ENCODE measurements around the gene NEDD4. TPM values are rescaled to one million over a fixed set of nuclear protein-coding genes. Genes with fewer than 3 reads are reported as not detected.

NEDD4 gene
- polyA plus RNA-seq, 1 experiment = 13.3 TPM

GRCh38 chr15:55784286-55784685, 209.1 kb downstream of the NEDD4 start:
- no peak overlapping the region for H3K4me3 ChIP-seq (ENCODE audit: low read depth, low read length)
- ChIA-PET CTCF (interaction anchor here (8.6 kb wide), 1 partner anchor 10 kb away, joined by 64 read pairs; no protein-coding TSS in a partner anchor), POLR2A (interaction anchor here (0.6 kb wide), 1 partner anchor 51 kb away, joined by 3 read pairs; no protein-coding TSS in a partner anchor)
- no peak for DNase-seq (ENCODE audit: low read depth)
- H3K27me3 ChIP-seq (ENCODE audit: control insufficient read depth, insufficient read depth, low read length) = 0 out of 2 replicates have a peak, but pooled peaks cover 2% of the 10 kb centered on the region
- no peaks in the 10 kb centered on the region for H3K36me3 ChIP-seq (ENCODE audit: control insufficient read depth, insufficient read depth, low read length)
- TF ChIP-seq CTCF (IDR thresholded peaks at IDR 0.05; ENCODE audit: insufficient read depth, low read depth, low read length) = no peak

GRCh38 chr15:55782901-55783300, 210.5 kb downstream of the NEDD4 start:
- Histone ChIP-seq H3K27me3 (ENCODE audit: control insufficient read depth, insufficient read depth, low read length) (0 out of 2 replicates have a peak, but pooled peaks cover 2% of the 10 kb centered on the region), H3K4me3 (ENCODE audit: low read depth, low read length) (no peak overlapping the region), H3K36me3 (ENCODE audit: control insufficient read depth, insufficient read depth, low read length) (no peaks in the 10 kb centered on the region)
- TF ChIP-seq CTCF (IDR thresholded peaks at IDR 0.05; ENCODE audit: insufficient read depth, low read depth, low read length) = no peak
- DNase-seq (ENCODE audit: low read depth) = no peak
- ChIA-PET CTCF (interaction anchor here (8.6 kb wide), 1 partner anchor 9 kb away, joined by 64 read pairs; no protein-coding TSS in a partner anchor), POLR2A (no interaction called here)

- no peak overlapping the region for H3K4me3 ChIP-seq (ENCODE audit: low read depth, low read length)
- no peak for TF ChIP-seq CTCF (IDR thresholded peaks at IDR 0.05; ENCODE audit: insufficient read depth, low read depth, low read length)
- H3K36me3 ChIP-seq (ENCODE audit: control insufficient read depth, insufficient read depth, low read length) = no peaks in the 10 kb centered on the region
- H3K27me3 ChIP-seq (ENCODE audit: control insufficient read depth, insufficient read depth, low read length) = peaks cover 4% of the 10 kb centered on the region
- ChIA-PET POLR2A (no interaction called here), CTCF (no interaction called here)
- DNase-seq (ENCODE audit: low read depth) = no peak
Measured at GRCh38 chr15:55780292-55780691, 213.1 kb downstream of the NEDD4 start.

- H3K36me3 ChIP-seq (ENCODE audit: control insufficient read depth, insufficient read depth, low read length) = no peaks in the 10 kb centered on the region
- ChIA-PET POLR2A (no interaction called here), CTCF (interaction anchor here (0.7 kb wide), 1 partner anchor 51 kb away, joined by 3 read pairs; no protein-coding TSS in a partner anchor)
- no peak overlapping the region for H3K4me3 ChIP-seq (ENCODE audit: low read depth, low read length)
- H3K27me3 ChIP-seq (ENCODE audit: control insufficient read depth, insufficient read depth, low read length) = peaks cover 4% of the 10 kb centered on the region
- no peak for TF ChIP-seq CTCF (IDR thresholded peaks at IDR 0.05; ENCODE audit: insufficient read depth, low read depth, low read length)
- no peak for DNase-seq (ENCODE audit: low read depth)
Measured at GRCh38 chr15:55778932-55779331, 214.5 kb downstream of the NEDD4 start.

Small RNA genes within 50 kb of the gene (small RNA-seq; reads per million reads assigned to genes)
- gene RN7SL568P (ENCODE audit: insufficient read length, low read depth, low replicate concordance) = not detected
